IPS-18a (cell line): ENCODE results near the gene TTF2.

Experiments used
- H3K27ac ChIP-seq: one replicate; pipeline ENCODE4 v1.5.1; 2013; ENCODE audit warnings: low read length
- H3K27me3 ChIP-seq: one replicate; pipeline ENCODE4 v1.6.1; 2013; ENCODE audit warnings: mild to moderate bottlenecking, low read length; ENCODE audit not compliant: control insufficient read depth, insufficient read depth
- H3K36me3 ChIP-seq: one replicate; pipeline ENCODE4 v1.6.1; 2013; ENCODE audit warnings: low read depth, low read length; ENCODE audit not compliant: control insufficient read depth
- H3K4me1 ChIP-seq: one replicate; pipeline ENCODE4 v1.6.1; 2013; ENCODE audit warnings: low read depth, low read length; ENCODE audit not compliant: control insufficient read depth
- H3K4me3 ChIP-seq: one replicate; pipeline ENCODE4 v1.5.1; 2013; ENCODE audit warnings: low read length
- H3K9ac ChIP-seq: one replicate; pipeline ENCODE4 v1.6.1; 2013; ENCODE audit warnings: mild to moderate bottlenecking, low read length, moderate library complexity
- H3K9me3 ChIP-seq: one replicate; pipeline ENCODE4 v1.6.1; 2013; ENCODE audit warnings: low read depth, low read length; ENCODE audit not compliant: control insufficient read depth

The TTF2 gene

DNA sequence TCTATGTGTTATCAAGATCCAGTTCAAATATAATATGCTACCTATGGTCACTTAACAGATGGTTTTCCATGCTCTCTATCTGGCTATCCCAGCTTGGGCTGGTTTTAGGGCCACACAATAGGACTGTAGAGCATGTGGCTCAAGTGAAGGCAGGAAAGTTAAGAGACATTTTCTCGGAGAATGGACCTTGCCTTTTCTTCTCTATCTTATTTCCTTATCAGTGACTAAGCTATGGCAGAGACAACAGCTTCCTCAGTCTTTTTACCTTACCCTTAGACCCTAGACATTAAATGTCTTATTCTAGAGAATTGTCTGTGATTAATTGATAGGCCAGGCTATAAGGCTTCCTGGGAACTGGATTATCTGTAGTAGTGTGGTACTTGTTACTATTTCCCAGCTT lies 30.4 kb upstream of the TTF2 start:
- Histone ChIP-seq H3K36me3 (no peaks in the 10 kb centered on the region), H3K4me1 (no peaks in the 10 kb centered on the region), H3K4me3 (no peak overlapping the region), H3K27me3 (no peaks in the 10 kb centered on the region), H3K27ac (no peak overlapping the region), H3K9me3 (no peaks in the 10 kb centered on the region), H3K9ac (no peak overlapping the region)

- Histone ChIP-seq H3K27ac (no peak overlapping the region), H3K4me1 (no peaks in the 10 kb centered on the region), H3K9ac (no peak overlapping the region), H3K4me3 (no peak overlapping the region), H3K36me3 (no peaks in the 10 kb centered on the region), H3K9me3 (no peaks in the 10 kb centered on the region), H3K27me3 (no peaks in the 10 kb centered on the region)
These were observed 29.8 kb upstream of the TTF2 start for GRCh38 chr1:117030271-117030877.

GRCh38 chr1:117032266-117032665 lies 27.9 kb upstream of the TTF2 start:
- Histone ChIP-seq H3K4me3 (no peak overlapping the region), H3K4me1 (no peaks in the 10 kb centered on the region), H3K9ac (no peak overlapping the region), H3K27me3 (no peaks in the 10 kb centered on the region), H3K36me3 (no peaks in the 10 kb centered on the region), H3K27ac (no peak overlapping the region), H3K9me3 (no peaks in the 10 kb centered on the region)

- no peaks in the 10 kb centered on the region for H3K9me3 ChIP-seq
- no peak overlapping the region for H3K4me3 ChIP-seq
- no peaks in the 10 kb centered on the region for H3K4me1 ChIP-seq
- H3K27me3 ChIP-seq = no peaks in the 10 kb centered on the region
- H3K36me3 ChIP-seq = no peaks in the 10 kb centered on the region
- H3K27ac ChIP-seq = no peak overlapping the region
- no peak overlapping the region for H3K9ac ChIP-seq
These were observed 27.2 kb upstream of the TTF2 start for GRCh38 chr1:117032681-117033539.

DNA sequence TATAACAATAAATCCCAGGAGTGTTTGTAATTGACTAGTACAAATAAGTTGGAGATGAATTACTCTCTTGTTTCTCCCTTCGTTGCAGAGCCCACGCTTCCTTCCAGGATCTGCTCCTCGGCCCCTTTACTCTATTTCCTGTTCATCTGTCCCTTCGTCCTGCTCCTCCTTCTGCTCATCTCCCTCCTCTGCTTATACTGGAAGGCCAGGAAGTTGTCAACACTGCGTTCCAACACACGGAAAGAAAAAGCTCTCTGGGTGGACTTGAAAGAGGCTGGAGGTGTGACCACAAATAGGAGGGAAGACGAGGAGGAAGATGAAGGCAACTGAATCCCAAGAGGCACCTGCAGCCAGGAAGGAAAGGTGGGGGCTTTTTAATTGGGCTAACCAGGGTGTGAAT lies 26.4 kb upstream of the TTF2 start:
- Histone ChIP-seq H3K36me3 (no peaks in the 10 kb centered on the region), H3K27ac (no peak overlapping the region), H3K4me3 (no peak overlapping the region), H3K9ac (no peak overlapping the region), H3K9me3 (no peaks in the 10 kb centered on the region), H3K27me3 (no peaks in the 10 kb centered on the region), H3K4me1 (no peaks in the 10 kb centered on the region)

GRCh38 chr1:117034791-117035290 lies 25.3 kb upstream of the TTF2 start:
- no peak overlapping the region for H3K27ac ChIP-seq
- no peaks in the 10 kb centered on the region for H3K9me3 ChIP-seq
- no peaks in the 10 kb centered on the region for H3K27me3 ChIP-seq
- no peak overlapping the region for H3K9ac ChIP-seq
- H3K4me3 ChIP-seq = no peak overlapping the region
- H3K36me3 ChIP-seq = no peaks in the 10 kb centered on the region
- H3K4me1 ChIP-seq = no peaks in the 10 kb centered on the region

DNA sequence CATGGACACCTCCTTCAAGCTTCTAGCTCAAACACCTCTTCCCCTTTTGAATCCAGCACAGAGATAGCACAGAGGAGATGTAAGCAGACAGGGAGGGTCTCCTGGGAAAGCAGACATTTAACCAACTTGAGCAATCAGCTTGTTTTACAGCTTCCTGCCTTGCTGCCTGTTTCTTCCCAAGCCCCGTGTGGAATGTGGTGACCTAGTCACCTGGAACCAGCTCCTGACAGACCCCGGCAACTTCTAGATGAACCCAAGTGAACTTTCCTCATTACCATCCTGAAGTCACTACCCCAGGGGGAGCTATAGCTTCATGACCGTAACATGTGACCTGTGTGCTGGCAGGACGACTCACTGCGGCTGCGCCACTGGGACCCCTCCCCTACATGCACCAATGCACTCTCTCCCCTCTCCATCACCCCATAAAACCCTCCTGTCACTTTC lies 24.1 kb upstream of the TTF2 start:
- no peaks in the 10 kb centered on the region for H3K4me1 ChIP-seq
- H3K4me3 ChIP-seq = no peak overlapping the region
- H3K9ac ChIP-seq = no peak overlapping the region
- no peaks in the 10 kb centered on the region for H3K36me3 ChIP-seq
- H3K27ac ChIP-seq = no peak overlapping the region
- no peaks in the 10 kb centered on the region for H3K9me3 ChIP-seq
- no peaks in the 10 kb centered on the region for H3K27me3 ChIP-seq

DNA sequence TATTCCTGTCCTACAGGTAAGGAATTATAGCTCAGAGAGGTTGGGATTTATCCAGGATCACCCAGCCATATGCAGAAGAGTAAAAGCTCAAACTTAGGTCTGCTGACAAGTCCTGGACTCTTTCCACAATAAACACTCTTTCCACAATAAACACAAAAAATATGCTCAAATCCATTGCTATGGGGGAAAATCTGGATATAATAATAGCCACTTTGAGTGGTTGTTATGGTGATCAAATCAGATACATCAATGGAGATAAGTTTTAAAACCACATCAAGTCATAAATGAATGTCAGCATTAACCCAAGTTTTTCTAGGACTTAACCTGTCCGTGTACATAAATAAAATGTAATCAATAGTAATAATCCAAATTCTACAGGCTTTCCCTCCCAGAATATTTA lies 22.3 kb upstream of the TTF2 start:
- H3K9ac ChIP-seq = no peak overlapping the region
- H3K4me1 ChIP-seq = no peaks in the 10 kb centered on the region
- H3K9me3 ChIP-seq = no peaks in the 10 kb centered on the region
- H3K36me3 ChIP-seq = no peaks in the 10 kb centered on the region
- no peak overlapping the region for H3K4me3 ChIP-seq
- no peaks in the 10 kb centered on the region for H3K27me3 ChIP-seq
- no peak overlapping the region for H3K27ac ChIP-seq

- Histone ChIP-seq H3K9me3 (no peaks in the 10 kb centered on the region), H3K9ac (no peak overlapping the region), H3K27me3 (no peaks in the 10 kb centered on the region), H3K4me3 (no peak overlapping the region), H3K36me3 (no peaks in the 10 kb centered on the region), H3K4me1 (no peaks in the 10 kb centered on the region), H3K27ac (no peak overlapping the region)
These were observed 21.9 kb upstream of the TTF2 start for GRCh38 chr1:117038236-117038635.

- no peak overlapping the region for H3K9ac ChIP-seq
- no peaks in the 10 kb centered on the region for H3K4me1 ChIP-seq
- no peaks in the 10 kb centered on the region for H3K9me3 ChIP-seq
- no peak overlapping the region for H3K27ac ChIP-seq
- no peaks in the 10 kb centered on the region for H3K27me3 ChIP-seq
- H3K36me3 ChIP-seq = no peaks in the 10 kb centered on the region
- H3K4me3 ChIP-seq = no peak overlapping the region
These were observed 15.9 kb upstream of the TTF2 start for GRCh38 chr1:117044217-117044616.

DNA sequence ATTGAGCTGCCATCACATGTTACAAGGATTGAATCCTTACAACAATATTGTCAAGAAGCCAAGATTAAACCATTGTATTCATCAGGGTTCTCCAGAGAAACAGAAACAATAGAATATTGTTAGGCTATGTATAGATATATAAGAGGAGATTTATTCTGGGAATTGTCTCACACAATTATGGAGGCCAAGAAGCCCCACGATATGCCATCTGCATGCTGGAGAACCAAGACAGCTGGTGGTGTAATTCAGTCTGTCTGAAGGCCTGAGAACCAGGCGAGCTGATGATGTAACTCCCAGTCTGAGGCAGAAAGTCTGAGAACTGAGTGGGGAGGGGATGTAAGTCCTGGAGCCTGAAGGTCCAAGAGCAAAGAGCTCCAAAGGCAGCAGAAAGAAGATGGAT lies 14.5 kb upstream of the TTF2 start:
- Histone ChIP-seq H3K9me3 (no peaks in the 10 kb centered on the region), H3K4me3 (no peak overlapping the region)

DNA sequence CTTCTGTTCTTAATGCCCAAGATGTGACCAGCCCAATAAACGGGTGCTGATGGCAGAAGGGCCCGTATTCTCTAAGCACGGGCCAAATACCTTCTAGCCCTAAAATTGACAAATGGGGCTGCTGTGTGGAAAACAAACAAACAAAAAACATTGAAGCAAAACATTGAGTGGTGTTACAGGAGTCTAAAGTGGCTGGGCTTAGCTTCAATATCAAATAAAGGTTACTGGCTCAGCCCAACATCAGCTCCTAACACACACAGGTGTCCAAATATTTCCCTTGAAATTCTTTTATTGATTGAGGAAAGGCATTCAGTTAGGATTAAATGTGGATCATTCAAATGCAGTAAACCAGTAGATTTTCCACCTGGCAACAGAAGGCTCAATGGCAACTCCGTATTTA lies 13.3 kb upstream of the TTF2 start:
- no peaks in the 10 kb centered on the region for H3K36me3 ChIP-seq
- no peak overlapping the region for H3K27ac ChIP-seq
- H3K4me3 ChIP-seq = no peak overlapping the region
- no peaks in the 10 kb centered on the region for H3K9me3 ChIP-seq
- H3K4me1 ChIP-seq = no peaks in the 10 kb centered on the region
- no peak overlapping the region for H3K9ac ChIP-seq
- H3K27me3 ChIP-seq = no peaks in the 10 kb centered on the region

More for the DNA sequence above, 14.5 kb upstream of the TTF2 start:
- Histone ChIP-seq H3K36me3 (no peaks in the 10 kb centered on the region), H3K4me1 (no peaks in the 10 kb centered on the region), H3K27ac (no peak overlapping the region), H3K9ac (no peak overlapping the region), H3K27me3 (no peaks in the 10 kb centered on the region)
